T follicular helper cell (primary cell): Measurements from ENCODE around the gene PSD2.
"Not testable (repeated sequence)": the region's sequence is repeated elsewhere in the genome, so short reads cannot be mapped to it uniquely, and the experiment has no call there.

ENCODE experiments used
- DNase-seq: peaks from one replicate; pipeline ENCODE4 v3.0.0-alpha.2; 2020; ENCODE audit warnings: low read depth

Gene PSD2

DNA sequence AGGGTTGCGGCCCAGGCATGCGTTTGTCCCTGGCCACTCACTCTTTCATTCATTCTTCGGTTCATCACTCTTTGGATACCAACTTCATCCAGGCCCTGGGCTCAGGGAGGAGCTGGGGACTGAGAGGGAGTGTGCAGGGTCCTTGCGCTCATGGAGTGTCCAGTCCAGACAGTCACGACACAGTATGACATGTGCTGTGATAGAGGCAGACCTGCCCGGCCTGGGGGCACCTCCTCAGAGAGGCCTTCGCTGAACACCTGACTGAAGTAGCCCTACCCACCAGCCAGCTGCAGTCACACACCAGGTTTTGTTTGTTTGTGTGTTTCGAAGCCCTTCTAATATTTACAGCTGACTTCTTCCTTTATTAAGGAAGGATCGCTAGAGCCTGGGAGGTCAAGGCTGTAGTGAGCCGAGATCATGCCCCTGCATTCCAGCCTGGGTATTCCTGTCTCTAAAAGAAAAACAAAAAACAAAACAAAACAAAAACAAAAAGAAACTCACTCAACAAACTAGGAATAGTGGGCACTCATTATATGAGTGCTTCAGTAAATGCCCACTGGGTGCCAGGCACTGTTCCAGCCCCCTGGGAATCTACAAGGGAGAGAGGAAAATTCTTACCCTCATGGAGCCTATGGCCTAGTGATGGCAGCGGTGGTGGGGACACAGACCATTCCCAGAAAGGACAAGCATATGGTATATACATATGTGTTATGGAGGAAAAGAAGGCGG lies 6.3 kb upstream of the PSD2 start:
- DNase-seq = no peak

DNA sequence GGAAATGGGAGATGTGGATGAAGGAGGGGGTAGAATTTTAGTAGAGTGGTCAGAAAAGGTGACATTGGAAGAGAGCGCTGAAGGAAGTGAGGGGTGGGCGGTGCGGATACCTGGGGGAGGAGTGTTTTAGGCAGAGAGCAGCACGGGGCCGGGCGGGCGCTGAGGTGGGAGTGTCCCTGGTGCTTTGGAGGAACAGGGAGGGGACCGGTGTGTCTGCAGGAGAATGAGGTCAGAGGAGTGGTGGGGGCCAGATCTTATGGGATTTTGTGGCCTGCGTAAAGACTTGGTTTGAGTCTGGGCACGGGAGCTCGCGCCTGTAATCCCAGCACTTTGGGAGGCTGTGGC lies 5.8 kb upstream of the PSD2 start:
- DNase-seq = no peak

DNA sequence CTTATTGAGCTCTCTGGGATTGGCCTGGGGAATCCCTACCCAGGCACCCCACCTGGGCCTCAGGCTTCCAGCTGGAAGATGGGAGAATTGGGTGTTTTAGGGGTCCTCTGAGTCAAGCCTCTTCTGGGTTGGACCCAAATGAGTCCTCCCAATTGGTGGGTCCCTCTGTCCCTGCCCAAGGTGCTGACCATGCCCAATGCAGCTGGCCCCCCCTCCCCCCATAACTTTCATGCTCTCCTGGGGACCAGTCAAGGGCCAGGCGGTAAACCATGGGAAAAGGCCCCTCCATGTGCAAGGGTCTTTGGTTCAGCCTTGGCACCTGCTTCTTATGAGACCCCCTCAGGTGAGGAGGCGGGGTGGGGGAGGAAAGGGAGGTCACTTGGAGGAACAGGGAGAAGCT lies 3.4 kb upstream of the PSD2 start:
- no peak for DNase-seq

DNA sequence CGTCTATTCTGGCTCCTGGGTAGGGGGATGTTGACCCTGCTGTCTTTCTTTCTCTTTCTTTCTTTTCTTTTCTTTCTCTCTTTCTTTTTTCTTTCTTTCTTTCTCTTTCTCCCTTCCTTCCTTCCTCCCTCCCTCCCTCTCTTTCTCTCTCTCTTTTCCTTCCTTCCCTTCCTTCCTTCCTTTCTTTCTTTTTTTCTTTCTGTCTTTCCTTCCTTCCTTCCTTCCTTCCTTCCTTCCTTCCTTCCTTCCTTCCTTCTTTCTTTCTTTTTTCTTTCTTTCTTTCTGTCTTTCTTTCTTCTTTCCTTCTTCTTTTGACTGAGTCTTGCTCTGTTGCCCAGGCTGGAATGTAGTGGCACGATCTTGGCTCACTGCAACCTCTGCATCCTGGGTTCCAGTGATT lies 3.0 kb upstream of the PSD2 start:
- not testable (repeated sequence) for DNase-seq

DNA sequence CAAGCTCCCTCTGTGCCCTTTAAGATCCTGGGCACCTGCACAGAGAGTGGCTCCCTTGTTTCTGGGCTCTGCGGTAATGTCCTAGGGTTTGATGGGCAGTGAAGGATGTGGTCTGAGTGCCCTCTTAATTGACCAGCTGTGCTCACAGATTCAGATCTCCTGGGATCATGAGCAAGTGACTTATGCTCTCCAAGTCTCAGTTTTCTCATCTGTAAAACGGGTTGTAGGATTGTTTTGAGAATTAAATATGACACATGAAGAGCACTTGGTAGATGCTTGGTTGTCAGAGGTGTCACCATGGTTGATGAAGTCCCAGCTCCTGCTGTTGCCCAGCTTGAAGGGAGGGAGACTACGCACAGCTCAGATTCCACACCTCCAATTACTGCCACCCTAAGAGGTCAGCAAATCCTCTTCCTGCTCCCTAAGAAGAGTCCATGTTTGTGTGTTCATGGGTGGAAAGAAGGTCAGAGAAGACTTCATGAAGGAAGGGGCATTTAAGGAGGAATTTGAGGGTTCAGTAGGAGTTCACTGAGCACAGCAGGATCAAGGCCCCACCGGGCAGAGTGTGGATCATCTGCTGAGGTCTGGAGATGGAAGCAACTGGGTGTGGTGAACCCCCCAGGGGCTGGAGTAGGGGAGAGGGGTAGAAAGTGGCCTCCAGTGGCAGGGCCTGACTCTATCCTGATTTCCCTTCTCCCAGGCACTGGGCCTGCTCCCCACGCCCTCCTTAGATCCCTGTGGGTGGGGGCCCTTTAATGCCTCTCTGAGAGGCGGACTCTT lies 1.4 kb upstream of the PSD2 start:
- DNase-seq = no peak

DNA sequence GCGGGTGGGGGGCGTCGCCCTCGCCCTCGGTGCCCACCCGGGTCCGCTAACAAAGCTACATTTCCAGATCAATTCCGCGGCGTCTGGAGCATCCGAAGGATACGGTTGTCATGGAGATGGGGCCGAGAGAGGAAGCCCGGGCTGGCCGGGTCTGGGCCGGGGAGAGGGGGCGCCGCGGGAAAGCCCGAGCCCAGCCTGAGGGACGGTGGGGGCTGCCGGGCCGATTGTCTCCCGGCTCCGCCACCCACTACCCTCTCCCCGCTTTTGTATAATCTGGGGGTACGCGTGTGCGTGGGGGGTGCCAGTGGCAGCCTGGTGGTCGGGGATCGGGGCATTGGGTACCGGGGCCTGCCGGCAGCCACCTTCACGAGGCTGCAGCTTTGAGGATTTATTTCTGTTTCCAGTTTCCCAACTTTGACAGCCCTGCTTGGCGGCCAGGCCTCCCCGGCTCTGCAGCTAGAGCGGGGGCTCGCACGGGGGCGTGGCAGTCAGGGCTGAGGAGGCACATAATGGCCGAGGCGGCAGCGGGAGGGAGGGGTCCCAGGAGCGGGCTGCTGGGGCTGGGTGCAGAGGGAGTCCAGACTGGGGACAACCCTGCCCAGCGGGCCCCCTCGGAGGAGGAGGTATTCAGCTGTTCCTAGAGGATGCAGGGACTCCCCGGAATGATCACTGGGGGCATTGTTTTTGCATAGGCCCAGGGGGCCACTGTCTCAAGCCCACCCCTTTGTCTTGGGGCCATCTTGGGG lies 626 bp downstream of the PSD2 start:
- DNase-seq = no peak

DNA sequence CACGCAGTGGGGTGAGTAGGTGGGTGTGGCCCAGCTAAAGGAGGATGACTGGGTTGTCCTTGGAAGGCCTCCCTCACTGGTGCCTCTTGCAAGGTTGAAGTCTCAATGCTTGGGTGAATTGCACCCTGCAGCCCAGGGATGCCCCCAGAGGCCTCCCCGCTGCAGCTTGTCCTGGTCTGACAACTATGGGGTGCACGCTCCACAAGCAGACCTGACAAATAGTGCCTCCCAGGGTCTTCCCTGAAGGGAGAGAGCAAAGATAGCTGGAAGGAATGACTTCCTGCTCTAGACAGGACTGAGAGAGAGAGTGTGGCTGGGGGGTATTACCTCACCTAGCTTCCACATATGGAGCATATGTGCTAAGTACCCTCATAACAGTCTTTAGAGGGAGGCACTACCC lies 1.7 kb downstream of the PSD2 start:
- DNase-seq = no peak

DNA sequence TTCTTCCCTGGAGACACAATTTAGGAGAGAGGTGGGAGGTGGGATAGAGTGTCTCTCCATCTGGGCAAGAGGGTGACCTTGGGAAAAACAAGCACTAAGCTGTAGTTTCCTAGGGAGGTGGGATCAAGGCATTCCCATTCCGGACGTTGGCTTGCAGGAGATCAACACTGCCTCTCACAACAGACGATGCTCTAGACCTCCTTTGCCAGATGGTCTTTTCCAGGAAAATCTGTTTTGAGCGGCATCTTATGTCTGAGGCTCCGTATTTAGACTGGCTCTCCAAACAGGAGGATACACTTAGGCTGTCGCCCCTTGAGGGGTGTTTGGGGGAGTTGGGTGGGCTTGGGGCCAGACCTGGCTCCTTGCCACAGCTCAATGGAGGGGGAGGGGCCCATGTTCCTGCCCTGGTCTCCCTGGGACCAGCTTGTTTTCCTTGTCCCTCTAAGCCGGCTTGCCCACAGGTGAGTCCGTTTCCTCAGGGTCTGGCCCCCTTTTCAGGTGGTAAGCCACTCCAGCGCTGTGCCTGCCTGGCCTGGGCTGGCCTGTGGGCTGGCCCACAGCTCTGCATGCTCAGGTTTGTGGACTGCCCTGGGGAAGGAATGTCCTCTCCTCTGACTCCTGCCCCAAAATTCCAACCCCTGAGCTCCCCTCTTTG lies 2.4 kb downstream of the PSD2 start:
- DNase-seq = no peak

DNA sequence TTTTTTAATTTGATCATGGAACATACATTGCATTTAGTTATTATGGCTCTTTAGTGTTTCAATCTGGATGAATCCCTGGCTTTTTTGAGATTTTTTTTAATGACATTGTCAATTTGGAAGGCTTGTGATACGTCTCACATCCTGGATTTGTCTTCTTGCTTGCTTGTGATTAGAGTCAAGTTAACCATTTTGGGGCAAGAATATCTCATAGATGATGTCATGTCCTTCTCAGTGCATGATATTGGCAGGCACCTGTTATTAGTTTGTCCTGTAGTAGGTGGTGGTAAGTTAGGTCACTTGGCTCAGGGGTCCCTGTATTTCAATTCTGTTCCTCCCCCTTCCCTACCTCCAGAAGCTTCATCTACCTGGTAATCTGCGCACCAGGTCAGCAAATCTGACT lies 3.3 kb downstream of the PSD2 start:
- DNase-seq = no peak

DNA sequence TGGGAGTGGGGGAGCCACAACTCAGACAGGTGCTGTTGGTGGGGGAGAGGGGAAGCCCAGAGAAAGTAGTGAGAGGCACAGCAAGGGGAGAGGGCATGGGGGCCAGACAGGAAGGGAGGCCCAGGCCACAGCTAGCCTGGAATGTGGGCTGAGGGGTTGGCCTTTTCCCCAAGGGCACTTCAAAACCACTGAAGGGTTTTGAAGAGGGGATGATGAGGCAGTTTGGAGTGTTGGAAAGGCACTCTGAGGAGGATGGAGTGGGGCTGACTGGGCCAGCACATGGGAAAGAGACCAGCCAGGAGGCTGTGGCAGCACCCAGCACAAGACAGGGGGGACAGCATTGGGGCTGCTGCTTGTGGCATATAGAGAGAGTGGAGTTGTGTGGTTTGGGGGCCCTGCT lies 3.8 kb downstream of the PSD2 start:
- DNase-seq = no peak

DNA sequence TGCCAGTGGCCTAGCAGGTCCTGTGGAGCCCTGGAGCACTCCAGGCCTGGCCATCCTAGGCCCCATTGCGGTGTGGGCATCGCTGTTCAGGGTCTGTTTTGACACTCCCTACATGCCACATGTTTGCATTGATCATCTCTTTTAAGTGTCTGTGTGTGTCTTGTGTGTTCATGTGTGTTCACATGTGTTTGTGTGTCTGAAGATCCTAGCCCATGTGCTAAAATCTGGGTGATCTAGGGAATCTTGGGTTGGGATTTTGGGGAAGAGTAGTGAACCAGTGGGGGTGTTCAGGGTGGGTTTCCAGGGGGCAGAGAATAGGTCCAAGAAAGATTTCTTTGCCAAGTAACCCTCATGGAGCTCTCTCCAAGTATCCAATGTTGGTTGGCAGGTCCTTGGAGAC lies 8.4 kb downstream of the PSD2 start:
- no peak for DNase-seq

DNA sequence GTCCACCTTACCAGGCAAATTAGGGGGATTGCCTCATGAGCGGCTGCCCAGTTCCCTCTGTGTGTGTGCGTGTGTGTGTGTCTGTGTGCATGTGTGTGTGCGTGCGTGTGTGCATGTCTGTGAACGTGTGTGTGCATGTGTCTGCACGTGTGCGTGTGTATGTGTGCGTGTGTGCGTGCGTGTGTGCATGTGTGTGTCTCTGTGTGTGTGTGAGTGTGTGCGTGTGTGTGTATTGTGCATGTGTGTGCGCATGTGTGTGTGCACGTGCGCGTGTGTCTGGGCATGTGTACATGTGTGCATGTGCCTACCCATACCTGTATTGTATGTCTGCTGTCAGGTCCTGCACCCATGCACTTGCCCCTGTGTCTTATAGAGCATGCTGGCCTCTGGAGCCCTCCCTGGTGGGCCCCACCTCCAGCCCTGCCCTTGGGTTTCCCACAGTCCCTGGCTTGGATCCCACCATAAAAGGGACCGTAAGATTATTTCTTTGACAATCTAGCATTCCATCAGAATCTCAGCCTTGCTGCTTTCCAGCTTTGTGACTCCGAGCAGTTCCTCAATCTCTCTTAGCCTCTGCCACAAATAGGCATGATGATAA lies 9.3 kb downstream of the PSD2 start:
- no peak for DNase-seq

DNA sequence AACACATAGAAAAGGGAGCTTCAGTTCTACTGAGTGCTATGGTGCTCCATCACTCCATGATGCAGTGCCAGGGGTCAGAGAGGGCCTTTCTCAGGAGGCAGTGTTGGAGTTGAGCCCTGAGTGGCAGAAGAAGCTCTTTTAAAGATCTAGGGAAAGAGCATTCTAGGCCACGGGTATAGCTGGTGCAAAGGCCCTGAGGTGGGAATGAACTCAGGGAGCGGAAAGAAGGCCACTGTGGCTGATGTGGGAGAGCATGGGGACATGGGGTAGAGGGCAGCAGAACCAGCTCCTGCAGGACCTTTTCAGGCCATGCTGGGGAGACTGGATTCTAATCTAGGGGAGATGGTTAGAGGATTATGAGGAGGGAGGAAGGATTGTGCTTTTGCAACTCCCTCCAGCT lies 9.9 kb downstream of the PSD2 start:
- DNase-seq = no peak

DNA sequence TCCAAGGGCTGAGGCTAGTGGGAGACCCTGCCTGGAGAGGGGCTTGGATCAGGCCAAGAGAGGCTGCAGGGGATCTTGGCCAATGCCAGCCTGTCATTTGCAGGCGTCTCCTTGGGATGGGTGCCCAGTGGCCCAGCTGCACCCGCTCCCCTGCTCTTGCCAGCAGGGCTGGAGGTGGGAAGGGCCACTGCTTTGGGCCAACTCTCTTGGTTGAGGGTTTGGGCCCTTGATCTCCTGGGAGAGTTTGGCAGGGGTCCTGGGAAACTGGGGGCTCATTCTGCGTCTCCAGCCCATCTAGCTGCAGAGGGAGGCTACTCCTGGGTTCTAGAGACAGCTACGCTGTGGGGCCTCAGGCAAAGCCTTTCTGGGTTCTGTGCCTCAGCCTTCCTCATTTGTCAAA lies 10.5 kb downstream of the PSD2 start:
- no peak for DNase-seq

DNA sequence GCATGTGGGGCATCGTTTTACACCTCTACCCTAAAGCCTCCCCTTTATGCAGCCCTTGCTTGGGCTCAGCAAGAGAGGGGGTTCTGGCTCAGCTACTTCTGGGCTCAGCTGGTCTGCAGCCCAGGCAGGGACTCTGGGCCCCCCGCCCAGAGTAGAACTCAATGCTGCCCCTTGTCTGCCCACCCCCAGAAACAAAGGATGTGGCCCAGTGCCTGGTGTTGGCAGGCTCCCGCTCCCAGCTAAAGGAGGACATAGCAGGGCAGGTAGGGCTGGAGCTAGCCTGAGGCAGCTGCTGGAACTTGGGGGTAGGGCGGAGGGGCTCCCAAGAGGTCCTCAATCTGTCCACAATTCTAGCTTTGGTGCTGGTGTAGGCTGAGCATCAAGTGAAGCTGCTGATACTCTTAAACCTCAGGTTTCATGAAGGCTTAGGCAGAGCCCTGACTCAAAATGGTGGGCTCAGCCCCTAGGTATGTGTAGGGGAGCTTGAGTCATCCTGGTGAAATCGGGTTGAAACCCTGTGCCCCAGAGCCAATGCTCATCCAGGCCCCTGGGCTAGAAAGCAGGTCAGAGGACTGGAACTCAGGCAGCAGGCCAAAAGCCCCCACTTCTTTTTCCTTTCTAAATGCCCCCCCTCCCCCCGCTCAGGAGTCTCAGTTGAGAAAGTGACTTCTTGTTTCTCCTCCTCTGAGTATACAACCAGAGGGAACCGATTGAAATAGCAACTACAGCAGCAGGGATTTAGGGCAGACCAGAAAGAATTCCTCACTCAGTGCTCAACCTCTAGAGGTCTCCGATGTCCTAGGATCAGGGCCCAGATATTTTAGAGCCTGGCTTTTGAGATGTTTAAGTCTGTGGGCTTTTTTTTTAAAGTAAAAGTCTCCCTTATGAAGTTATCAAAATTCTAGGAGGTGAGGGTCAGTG lies 11.4 kb downstream of the PSD2 start:
- DNase-seq = no peak

DNA sequence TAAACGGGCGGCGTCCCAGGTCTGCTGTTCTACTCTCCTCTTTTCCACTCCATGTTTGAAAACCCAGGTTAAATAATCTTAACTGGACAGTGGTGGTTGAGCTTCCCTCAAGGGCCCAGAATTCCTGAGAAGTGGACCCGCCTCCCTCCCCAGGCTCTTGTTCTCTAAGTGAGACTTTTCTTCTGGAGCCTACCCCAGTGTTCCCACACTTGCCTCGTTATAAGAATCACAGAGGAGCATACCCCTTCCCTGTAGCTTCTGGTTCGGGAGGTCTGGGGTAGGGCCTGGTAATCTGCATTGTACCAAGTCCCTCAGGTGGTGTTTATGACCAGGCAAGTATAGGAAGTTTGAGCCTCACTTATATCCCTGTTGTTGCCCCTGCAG lies 12.0 kb downstream of the PSD2 start:
- DNase-seq = no peak

DNA sequence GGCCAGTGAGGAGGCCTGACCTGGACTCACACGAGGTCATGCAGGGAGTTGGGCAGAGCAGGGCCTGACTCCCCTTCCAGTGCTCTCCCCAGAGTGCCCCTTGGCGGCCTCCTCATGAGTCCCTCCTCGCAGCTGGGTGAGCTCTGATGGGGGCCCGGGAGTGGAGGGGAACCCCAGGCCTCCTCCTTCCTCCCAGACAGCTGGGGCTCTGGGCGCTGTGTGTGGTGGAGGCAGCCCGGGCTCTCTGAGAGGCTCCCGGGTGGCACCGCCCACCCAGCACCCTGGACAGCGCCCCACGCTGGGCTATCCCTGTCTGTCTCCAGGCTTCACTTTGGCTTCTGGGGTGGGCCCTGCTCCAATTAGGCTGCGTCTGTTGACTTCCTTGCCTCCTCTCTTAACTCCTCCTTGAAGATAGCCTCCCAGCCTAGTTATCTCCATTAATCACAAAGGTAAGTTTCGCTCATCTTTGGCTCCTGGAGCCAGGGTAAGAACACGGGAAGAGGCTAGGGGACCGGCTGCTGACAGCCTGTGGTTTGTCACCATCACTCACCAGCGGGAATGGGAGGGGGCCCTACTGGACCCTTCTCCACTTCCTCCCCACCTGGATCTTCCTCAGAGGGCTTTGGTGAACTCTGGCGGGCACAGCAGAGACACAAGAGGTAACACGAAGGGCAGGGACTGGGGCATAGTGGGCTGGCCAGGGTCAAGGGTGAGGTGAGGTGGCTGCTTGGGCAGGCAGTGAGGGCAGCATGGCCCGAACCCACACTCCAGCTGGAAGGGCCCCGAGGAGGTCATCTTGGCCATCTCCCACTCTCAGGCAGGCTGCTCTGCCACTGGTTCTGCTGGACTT lies 13.1 kb downstream of the PSD2 start:
- no peak for DNase-seq

DNA sequence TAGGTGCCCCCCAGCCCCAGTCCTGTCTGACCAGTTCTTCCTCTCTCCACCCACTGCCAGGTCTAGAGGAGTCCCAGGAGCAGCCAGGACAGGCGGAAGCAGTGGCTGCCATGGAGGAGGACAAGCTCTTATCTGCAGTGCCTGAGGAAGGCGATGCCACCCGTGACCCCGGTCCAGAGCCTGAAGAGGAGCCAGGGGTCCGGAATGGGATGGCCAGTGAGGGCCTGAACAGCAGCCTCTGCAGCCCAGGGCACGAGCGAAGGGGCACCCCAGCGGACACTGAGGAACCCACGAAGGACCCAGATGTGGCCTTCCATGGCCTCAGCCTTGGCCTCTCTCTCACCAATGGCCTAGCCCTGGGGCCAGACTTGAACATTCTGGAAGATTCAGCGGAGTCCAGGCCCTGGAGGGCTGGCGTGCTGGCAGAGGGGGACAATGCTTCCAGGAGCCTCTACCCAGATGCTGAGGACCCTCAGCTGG lies 13.8 kb downstream of the PSD2 start:
- no peak for DNase-seq

DNA sequence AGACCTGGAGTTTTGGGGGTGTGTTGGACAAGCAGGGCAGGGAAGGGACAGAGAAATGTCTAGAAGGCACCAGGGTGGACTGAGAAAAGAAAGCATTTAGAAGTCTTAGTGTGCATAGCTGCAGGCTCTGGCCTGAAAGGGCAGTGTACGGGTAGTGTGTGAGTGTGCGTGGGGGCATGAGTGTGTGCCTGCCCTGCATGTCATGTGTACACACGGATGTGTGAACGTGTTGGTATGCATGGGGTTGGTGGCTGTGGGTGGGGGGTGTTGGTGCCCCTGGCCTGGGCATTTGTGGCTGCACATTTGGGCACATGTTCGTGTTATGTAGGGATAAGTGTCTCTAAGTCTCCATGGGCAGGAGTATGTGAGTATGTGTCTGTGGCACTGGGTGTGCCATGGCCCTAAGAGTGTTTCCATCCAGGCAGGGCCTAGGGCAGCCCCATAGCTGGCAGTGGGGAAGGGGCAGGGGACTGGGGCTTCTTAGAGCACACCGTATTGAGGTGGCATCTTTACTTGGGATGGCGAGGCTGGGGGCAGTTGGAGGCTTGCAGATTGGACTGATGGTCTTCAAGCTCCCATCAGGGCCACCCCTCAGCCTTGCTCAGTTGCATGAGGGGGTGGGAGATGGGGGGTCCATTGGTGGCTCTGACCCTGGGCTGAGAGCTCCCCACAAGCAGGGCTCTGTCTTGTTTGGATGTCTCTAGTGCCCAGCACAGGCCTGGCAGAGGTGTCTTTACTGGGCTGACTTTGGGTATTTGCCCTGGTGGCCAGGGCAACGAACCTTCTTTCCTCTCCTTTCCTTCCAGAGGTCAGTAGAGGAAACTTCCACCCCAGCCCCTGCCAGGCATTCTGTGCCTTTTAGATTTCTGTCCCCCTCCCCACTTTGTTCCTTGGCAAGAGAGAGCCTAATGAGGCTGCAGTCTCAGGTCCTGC lies 15.0 kb downstream of the PSD2 start:
- DNase-seq = no peak
